HL-60 (cell line): Measurements from ENCODE around the gene TNFAIP8.

Experiments used
- DNase-seq, 2 experiments: peaks; one replicate each; pipeline ENCODE4 v3.0.0-alpha.2; 2010 to 2020; ENCODE audit warnings: low read depth in 1 of 2, low spot score in 1 of 2
- H3K27ac ChIP-seq: fragments of 250-450 bp; sonication (Bioruptor Pico); replicated peaks from 2 replicates; pipeline ENCODE4 v1.5.1; 2020; ENCODE audit warnings: mild to moderate bottlenecking, moderate library complexity
- H3K27me3 ChIP-seq: fragments of 250-450 bp; sonication (Bioruptor Pico); 2 replicates; pipeline ENCODE4 v1.5.1; 2021; ENCODE audit warnings: mild to moderate bottlenecking, moderate library complexity; ENCODE audit not compliant: insufficient read depth, poor library complexity, severe bottlenecking
- H3K4me3 ChIP-seq: replicated peaks from 2 replicates; pipeline ENCODE4 v1.5.1; 2011; ENCODE audit warnings: mild to moderate bottlenecking, control low read depth, low read length; ENCODE audit not compliant: insufficient read depth
- GABPA ChIP-seq: IDR thresholded peaks from 2 replicates; pipeline ENCODE4 v1.6.1; 2012; ENCODE audit warnings: low read depth
- POLR2AphosphoS5 ChIP-seq: IDR thresholded peaks from 2 replicates; pipeline ENCODE4 v1.6.1; 2012; ENCODE audit warnings: low read depth
- SPI1 ChIP-seq: IDR thresholded peaks from 2 replicates; pipeline ENCODE4 v1.6.1; 2012; ENCODE audit warnings: low read depth, mild to moderate bottlenecking, borderline replicate concordance
- TF ChIP-seq, protein P1 (sequence below): IDR thresholded peaks from 2 replicates; pipeline ENCODE4 v1.6.1; 2012; ENCODE audit warnings: low read depth; ENCODE audit not compliant: insufficient replicate concordance
- TF ChIP-seq, protein P2 (sequence below): IDR thresholded peaks from one replicate; pipeline ENCODE4 v1.5.1; 2011; ENCODE audit warnings: low read length, control low read depth, inconsistent platforms; ENCODE audit not compliant: insufficient read depth

TNFAIP8 gene

DNA sequence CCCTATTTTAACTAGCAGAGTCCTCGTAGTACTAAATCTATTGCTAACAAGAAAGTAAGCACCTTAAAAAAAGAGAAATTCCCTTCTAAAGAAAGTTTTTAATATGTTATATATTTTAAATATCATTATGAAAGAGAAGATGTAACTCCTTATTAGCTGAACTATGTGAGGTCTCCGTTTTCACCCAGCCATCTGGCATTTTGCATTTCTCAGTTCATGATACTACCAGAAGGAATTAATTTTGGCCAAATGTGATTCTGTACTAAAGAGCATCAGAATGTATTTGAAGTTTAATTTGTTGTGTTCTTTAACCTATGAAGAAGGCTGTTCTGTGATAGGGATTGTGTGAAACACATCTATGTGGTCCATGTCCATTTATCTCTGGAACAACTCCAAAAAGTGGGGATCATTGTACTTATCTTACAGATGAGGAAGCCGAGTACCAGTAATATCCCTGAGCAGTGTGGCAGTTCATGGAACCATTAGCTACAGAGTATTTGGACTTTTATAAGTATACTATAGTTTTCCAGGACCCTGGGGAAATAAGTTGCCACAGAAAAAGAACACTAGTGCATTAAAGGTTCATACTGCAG lies 29.8 kb downstream of the TNFAIP8 start:
- H3K4me3 ChIP-seq, result no peak overlapping the region
- TF ChIP-seq, protein P1, sequence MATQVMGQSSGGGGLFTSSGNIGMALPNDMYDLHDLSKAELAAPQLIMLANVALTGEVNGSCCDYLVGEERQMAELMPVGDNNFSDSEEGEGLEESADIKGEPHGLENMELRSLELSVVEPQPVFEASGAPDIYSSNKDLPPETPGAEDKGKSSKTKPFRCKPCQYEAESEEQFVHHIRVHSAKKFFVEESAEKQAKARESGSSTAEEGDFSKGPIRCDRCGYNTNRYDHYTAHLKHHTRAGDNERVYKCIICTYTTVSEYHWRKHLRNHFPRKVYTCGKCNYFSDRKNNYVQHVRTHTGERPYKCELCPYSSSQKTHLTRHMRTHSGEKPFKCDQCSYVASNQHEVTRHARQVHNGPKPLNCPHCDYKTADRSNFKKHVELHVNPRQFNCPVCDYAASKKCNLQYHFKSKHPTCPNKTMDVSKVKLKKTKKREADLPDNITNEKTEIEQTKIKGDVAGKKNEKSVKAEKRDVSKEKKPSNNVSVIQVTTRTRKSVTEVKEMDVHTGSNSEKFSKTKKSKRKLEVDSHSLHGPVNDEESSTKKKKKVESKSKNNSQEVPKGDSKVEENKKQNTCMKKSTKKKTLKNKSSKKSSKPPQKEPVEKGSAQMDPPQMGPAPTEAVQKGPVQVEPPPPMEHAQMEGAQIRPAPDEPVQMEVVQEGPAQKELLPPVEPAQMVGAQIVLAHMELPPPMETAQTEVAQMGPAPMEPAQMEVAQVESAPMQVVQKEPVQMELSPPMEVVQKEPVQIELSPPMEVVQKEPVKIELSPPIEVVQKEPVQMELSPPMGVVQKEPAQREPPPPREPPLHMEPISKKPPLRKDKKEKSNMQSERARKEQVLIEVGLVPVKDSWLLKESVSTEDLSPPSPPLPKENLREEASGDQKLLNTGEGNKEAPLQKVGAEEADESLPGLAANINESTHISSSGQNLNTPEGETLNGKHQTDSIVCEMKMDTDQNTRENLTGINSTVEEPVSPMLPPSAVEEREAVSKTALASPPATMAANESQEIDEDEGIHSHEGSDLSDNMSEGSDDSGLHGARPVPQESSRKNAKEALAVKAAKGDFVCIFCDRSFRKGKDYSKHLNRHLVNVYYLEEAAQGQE, result no peak
- TF ChIP-seq POLR2AphosphoS5, result no peak
- TF ChIP-seq GABPA, result no peak
- TF ChIP-seq, protein P2, sequence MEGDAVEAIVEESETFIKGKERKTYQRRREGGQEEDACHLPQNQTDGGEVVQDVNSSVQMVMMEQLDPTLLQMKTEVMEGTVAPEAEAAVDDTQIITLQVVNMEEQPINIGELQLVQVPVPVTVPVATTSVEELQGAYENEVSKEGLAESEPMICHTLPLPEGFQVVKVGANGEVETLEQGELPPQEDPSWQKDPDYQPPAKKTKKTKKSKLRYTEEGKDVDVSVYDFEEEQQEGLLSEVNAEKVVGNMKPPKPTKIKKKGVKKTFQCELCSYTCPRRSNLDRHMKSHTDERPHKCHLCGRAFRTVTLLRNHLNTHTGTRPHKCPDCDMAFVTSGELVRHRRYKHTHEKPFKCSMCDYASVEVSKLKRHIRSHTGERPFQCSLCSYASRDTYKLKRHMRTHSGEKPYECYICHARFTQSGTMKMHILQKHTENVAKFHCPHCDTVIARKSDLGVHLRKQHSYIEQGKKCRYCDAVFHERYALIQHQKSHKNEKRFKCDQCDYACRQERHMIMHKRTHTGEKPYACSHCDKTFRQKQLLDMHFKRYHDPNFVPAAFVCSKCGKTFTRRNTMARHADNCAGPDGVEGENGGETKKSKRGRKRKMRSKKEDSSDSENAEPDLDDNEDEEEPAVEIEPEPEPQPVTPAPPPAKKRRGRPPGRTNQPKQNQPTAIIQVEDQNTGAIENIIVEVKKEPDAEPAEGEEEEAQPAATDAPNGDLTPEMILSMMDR, result no peak
- no peak for TF ChIP-seq SPI1
- no peaks in the 10 kb centered on the region for H3K27me3 ChIP-seq
- no peak overlapping the region for H3K27ac ChIP-seq
- DNase-seq, result no peak

DNA sequence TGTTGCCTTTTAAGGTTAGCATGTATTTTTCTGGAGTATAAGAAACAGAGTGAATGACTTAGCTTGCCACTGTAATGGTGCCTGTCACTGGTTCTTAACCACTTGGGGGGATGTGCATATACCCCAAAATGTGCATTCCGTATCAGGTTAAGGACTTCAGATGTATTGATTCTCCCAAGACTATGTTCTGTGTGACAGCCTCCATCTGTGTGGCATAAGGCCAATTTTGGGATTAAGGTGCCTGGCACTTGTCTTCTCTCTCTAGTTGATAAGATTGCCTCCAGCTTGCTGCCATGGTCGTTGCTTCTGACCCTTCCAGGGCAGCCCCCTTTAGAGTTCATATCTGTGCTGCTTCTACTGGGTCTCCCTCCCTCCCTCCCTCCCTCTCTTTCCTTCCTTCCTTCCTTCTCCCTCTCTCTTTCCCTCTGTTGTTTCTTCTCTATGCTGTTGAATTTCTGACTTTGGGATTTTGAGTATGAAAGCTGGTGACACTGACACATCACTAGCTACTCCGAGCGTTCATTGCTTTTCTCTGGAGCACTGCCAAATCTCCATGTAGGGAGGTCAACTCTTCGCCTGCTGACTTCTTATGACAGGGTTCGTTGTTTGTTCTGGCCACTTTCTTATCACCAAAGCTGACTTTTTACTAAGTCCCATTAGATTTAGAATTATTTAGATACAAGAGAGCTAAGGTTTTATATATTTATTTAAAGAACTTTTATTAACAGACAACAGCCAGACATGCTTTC lies 31.0 kb downstream of the TNFAIP8 start:
- H3K4me3 ChIP-seq, result no peak overlapping the region
- H3K27me3 ChIP-seq, result no peaks in the 10 kb centered on the region
- no peak for DNase-seq

GRCh38 chr5:119387945-119388618 lies 32.3 kb downstream of the TNFAIP8 start:
- no peak for TF ChIP-seq SPI1
- TF ChIP-seq POLR2AphosphoS5, result no peak
- TF ChIP-seq, protein P2, result no peak
- TF ChIP-seq, protein P1, result no peak
- no peak for TF ChIP-seq GABPA

More for the DNA sequence above, 31.0 kb downstream of the TNFAIP8 start:
- TF ChIP-seq, protein P1, result no peak
- no peak overlapping the region for H3K27ac ChIP-seq

More at GRCh38 chr5:119387945-119388618, 32.3 kb downstream of the TNFAIP8 start:
- no peak overlapping the region for H3K4me3 ChIP-seq
- no peak overlapping the region for H3K27ac ChIP-seq
- no peaks in the 10 kb centered on the region for H3K27me3 ChIP-seq
- no peak for DNase-seq
